WTC11 (cell line): ENCODE measurements around the gene CCR5. TPM values are rescaled to one million over a fixed set of nuclear protein-coding genes. Genes with fewer than 3 reads are reported as not detected.

Experiments used
- ATAC-seq: fragments of 200-7000 bp; cut with Tn5 transposase; 2 replicates; pipeline ENCODE4 v1.10.0; 2021; ENCODE audit warnings: mild to moderate bottlenecking, moderate library complexity
- CTCF ChIA-PET: fragments of 300-600 bp; sonication (Branson Sonifier 250); formaldehyde crosslinking; loops from one replicate; lab custom pipeline; 2021; ENCODE audit warnings: antibody characterized with exemption; lab: Charles Lee
- POLR2A ChIA-PET: fragments of 350-600 bp; sonication (Branson Sonifier 250); formaldehyde crosslinking; loops from one replicate; lab custom pipeline; 2021; ENCODE audit warnings: antibody characterized with exemption; lab: Charles Lee
- DNase-seq: peaks from one replicate; pipeline ENCODE4 v3.0.0; 2021; ENCODE audit warnings: low spot score
- H3K27ac Mint-ChIP-seq: 2 replicates; pipeline ENCODE4 v1.8.0; 2021; ENCODE audit warnings: mixed read lengths
- H3K27me3 Mint-ChIP-seq: 2 replicates; pipeline ENCODE4 v1.8.0; 2021; ENCODE audit warnings: low read depth, mild to moderate bottlenecking, moderate library complexity, mixed read lengths
- H3K36me3 Mint-ChIP-seq: 2 replicates; pipeline ENCODE4 v1.8.0; 2021; ENCODE audit warnings: mixed read lengths
- H3K4me1 Mint-ChIP-seq: 2 replicates; pipeline ENCODE4 v1.8.0; 2022; ENCODE audit warnings: mixed read lengths
- H3K4me3 Mint-ChIP-seq: 2 replicates; pipeline ENCODE4 v1.8.0; 2021; ENCODE audit warnings: mild to moderate bottlenecking, moderate library complexity, mixed read lengths
- H3K9me3 Mint-ChIP-seq: 2 replicates; pipeline ENCODE4 v1.8.0; 2021; ENCODE audit warnings: mixed read lengths
- CBFB ChIP-seq: sonication (generic); formaldehyde crosslinking; IDR thresholded peaks from 2 replicates; pipeline ENCODE4 v1.8.1; 2022; ENCODE audit warnings: mild to moderate bottlenecking, low read depth, missing genetic modification reagents
- GTF2I ChIP-seq: fragments of 250-450 bp; sonication (Bioruptor Pico); conservative IDR thresholded peaks from 2 replicates; pipeline ENCODE4 v1.4.0; 2021; ENCODE audit warnings: mild to moderate bottlenecking
- IRF2 ChIP-seq: sonication (generic); formaldehyde crosslinking; IDR thresholded peaks from 2 replicates; pipeline ENCODE4 v1.8.0; 2022; ENCODE audit warnings: low read depth, missing genetic modification reagents, borderline replicate concordance
- MXD4 ChIP-seq: fragments of 250-450 bp; sonication (Bioruptor Pico); IDR thresholded peaks from 2 replicates; pipeline ENCODE4 v1.8.0; 2021; ENCODE audit warnings: mild to moderate bottlenecking, moderate library complexity, borderline replicate concordance
- NR2C2 ChIP-seq: sonication (generic); formaldehyde crosslinking; IDR thresholded peaks from 2 replicates; pipeline ENCODE4 v1.8.0; 2022; ENCODE audit warnings: mild to moderate bottlenecking, missing genetic modification reagents
- SMAD3 ChIP-seq: sonication (generic); formaldehyde crosslinking; IDR thresholded peaks from 2 replicates; pipeline ENCODE4 v1.8.0; 2022; ENCODE audit warnings: missing genetic modification reagents, mild to moderate bottlenecking, borderline replicate concordance
- SMAD4 ChIP-seq: sonication (generic); formaldehyde crosslinking; IDR thresholded peaks from 2 replicates; pipeline ENCODE4 v1.8.0; 2022; ENCODE audit warnings: mild to moderate bottlenecking, missing genetic modification reagents
- TCF7 ChIP-seq: sonication (generic); formaldehyde crosslinking; IDR thresholded peaks from 2 replicates; pipeline ENCODE4 v1.8.0; 2022; ENCODE audit warnings: mild to moderate bottlenecking, low read depth, missing genetic modification reagents, moderate library complexity
- TEAD4 ChIP-seq: sonication (generic); formaldehyde crosslinking; IDR thresholded peaks from 2 replicates; pipeline ENCODE4 v1.8.0; 2022; ENCODE audit warnings: mild to moderate bottlenecking, missing genetic modification reagents
- ZNF219 ChIP-seq: sonication (generic); formaldehyde crosslinking; IDR thresholded peaks from 2 replicates; pipeline ENCODE4 v1.8.0; 2023; ENCODE audit warnings: missing genetic modification reagents, mild to moderate bottlenecking, borderline replicate concordance
- ZNF232 ChIP-seq: sonication (generic); formaldehyde crosslinking; IDR thresholded peaks from 2 replicates; pipeline ENCODE4 v1.8.0; 2022; ENCODE audit warnings: mild to moderate bottlenecking, missing genetic modification reagents
- ZNF423 ChIP-seq: fragments of 250-450 bp; sonication (Bioruptor Pico); IDR thresholded peaks from 2 replicates; pipeline ENCODE4 v2.1.2; 2022; ENCODE audit warnings: mild to moderate bottlenecking, moderate library complexity
- total RNA-seq: library from RNA; stranded (reverse); gene quantifications from 3 replicates; pipeline ENCODE4 v1.2.3, GENCODE V29; 2021
- TF ChIP-seq, protein P1 (sequence below): fragments of 250-450 bp; sonication (Bioruptor Pico); IDR thresholded peaks from 2 replicates; pipeline ENCODE4 v1.9.0; 2021; ENCODE audit warnings: mild to moderate bottlenecking
- TF ChIP-seq, protein P2 (sequence below): sonication (generic); formaldehyde crosslinking; IDR thresholded peaks from 2 replicates; pipeline ENCODE4 v1.8.1; 2022; ENCODE audit warnings: mild to moderate bottlenecking, moderate library complexity, missing genetic modification reagents
- TF ChIP-seq, protein P3 (sequence below): fragments of 250-450 bp; sonication (Bioruptor Pico); IDR thresholded peaks from 2 replicates; pipeline ENCODE4 v1.9.0; 2021; ENCODE audit warnings: moderate library complexity, mild to moderate bottlenecking, inconsistent platforms, borderline replicate concordance
- TF ChIP-seq, protein P4 (sequence below): sonication (generic); formaldehyde crosslinking; IDR thresholded peaks from 2 replicates; pipeline ENCODE4 v1.8.0; 2023; ENCODE audit warnings: missing genetic modification reagents, mild to moderate bottlenecking, borderline replicate concordance
- TF ChIP-seq, protein P5 (sequence below): sonication (generic); formaldehyde crosslinking; IDR thresholded peaks from 2 replicates; pipeline ENCODE4 v1.8.1; 2022; ENCODE audit warnings: mild to moderate bottlenecking, missing genetic modification reagents, moderate library complexity, borderline replicate concordance
- TF ChIP-seq, protein P6 (sequence below): sonication (generic); formaldehyde crosslinking; conservative IDR thresholded peaks from 2 replicates; pipeline ENCODE4 v1.8.1; 2023; ENCODE audit warnings: mild to moderate bottlenecking, low read depth, missing genetic modification reagents, moderate library complexity

The CCR5 gene
- total RNA-seq, 1 experiment from 2014 or later, result not detected

DNA sequence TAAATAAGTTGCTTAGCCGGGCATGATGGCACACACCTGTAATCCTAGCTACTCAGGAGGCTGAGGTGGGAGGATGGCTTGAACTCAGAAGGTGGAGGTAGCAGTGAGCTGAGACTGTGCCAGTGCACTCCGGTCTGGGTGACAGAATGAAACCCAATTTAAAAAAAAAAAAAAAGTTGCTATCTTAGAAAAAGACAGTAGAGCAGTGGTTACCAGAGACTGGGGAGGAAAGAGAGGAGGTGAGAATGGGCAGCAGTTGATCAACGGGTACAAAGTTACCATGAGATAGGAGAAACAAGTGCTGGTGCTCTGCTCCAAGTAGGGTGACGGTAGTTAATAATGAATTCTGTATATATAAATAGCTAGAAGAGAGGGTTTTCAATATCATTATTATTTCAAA lies 17.7 kb upstream of the CCR5 start (continued):
- TF ChIP-seq, protein P1, sequence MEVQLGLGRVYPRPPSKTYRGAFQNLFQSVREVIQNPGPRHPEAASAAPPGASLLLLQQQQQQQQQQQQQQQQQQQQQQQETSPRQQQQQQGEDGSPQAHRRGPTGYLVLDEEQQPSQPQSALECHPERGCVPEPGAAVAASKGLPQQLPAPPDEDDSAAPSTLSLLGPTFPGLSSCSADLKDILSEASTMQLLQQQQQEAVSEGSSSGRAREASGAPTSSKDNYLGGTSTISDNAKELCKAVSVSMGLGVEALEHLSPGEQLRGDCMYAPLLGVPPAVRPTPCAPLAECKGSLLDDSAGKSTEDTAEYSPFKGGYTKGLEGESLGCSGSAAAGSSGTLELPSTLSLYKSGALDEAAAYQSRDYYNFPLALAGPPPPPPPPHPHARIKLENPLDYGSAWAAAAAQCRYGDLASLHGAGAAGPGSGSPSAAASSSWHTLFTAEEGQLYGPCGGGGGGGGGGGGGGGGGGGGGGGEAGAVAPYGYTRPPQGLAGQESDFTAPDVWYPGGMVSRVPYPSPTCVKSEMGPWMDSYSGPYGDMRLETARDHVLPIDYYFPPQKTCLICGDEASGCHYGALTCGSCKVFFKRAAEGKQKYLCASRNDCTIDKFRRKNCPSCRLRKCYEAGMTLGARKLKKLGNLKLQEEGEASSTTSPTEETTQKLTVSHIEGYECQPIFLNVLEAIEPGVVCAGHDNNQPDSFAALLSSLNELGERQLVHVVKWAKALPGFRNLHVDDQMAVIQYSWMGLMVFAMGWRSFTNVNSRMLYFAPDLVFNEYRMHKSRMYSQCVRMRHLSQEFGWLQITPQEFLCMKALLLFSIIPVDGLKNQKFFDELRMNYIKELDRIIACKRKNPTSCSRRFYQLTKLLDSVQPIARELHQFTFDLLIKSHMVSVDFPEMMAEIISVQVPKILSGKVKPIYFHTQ (CRISPR knock-in tag), result no peak
- no peak for TF ChIP-seq ZNF219 (CRISPR knock-in tag)
- TF ChIP-seq CBFB, result no peak
- no peak for TF ChIP-seq SMAD4 (CRISPR knock-in tag)
- TF ChIP-seq, protein P2, sequence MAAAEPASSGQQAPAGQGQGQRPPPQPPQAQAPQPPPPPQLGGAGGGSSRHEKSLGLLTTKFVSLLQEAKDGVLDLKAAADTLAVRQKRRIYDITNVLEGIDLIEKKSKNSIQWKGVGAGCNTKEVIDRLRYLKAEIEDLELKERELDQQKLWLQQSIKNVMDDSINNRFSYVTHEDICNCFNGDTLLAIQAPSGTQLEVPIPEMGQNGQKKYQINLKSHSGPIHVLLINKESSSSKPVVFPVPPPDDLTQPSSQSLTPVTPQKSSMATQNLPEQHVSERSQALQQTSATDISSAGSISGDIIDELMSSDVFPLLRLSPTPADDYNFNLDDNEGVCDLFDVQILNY (CRISPR knock-in tag), result no peak
- TF ChIP-seq, protein P3, sequence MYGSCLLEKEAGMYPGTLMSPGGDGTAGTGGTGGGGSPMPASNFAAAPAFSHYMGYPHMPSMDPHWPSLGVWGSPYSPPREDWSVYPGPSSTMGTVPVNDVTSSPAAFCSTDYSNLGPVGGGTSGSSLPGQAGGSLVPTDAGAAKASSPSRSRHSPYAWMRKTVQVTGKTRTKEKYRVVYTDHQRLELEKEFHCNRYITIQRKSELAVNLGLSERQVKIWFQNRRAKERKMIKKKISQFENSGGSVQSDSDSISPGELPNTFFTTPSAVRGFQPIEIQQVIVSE (CRISPR knock-in tag), result no peak
- TF ChIP-seq, protein P4, sequence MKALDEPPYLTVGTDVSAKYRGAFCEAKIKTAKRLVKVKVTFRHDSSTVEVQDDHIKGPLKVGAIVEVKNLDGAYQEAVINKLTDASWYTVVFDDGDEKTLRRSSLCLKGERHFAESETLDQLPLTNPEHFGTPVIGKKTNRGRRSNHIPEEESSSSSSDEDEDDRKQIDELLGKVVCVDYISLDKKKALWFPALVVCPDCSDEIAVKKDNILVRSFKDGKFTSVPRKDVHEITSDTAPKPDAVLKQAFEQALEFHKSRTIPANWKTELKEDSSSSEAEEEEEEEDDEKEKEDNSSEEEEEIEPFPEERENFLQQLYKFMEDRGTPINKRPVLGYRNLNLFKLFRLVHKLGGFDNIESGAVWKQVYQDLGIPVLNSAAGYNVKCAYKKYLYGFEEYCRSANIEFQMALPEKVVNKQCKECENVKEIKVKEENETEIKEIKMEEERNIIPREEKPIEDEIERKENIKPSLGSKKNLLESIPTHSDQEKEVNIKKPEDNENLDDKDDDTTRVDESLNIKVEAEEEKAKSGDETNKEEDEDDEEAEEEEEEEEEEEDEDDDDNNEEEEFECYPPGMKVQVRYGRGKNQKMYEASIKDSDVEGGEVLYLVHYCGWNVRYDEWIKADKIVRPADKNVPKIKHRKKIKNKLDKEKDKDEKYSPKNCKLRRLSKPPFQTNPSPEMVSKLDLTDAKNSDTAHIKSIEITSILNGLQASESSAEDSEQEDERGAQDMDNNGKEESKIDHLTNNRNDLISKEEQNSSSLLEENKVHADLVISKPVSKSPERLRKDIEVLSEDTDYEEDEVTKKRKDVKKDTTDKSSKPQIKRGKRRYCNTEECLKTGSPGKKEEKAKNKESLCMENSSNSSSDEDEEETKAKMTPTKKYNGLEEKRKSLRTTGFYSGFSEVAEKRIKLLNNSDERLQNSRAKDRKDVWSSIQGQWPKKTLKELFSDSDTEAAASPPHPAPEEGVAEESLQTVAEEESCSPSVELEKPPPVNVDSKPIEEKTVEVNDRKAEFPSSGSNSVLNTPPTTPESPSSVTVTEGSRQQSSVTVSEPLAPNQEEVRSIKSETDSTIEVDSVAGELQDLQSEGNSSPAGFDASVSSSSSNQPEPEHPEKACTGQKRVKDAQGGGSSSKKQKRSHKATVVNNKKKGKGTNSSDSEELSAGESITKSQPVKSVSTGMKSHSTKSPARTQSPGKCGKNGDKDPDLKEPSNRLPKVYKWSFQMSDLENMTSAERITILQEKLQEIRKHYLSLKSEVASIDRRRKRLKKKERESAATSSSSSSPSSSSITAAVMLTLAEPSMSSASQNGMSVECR, result no peak
- TF ChIP-seq IRF2 (CRISPR knock-in tag), result no peak
- TF ChIP-seq, protein P5, sequence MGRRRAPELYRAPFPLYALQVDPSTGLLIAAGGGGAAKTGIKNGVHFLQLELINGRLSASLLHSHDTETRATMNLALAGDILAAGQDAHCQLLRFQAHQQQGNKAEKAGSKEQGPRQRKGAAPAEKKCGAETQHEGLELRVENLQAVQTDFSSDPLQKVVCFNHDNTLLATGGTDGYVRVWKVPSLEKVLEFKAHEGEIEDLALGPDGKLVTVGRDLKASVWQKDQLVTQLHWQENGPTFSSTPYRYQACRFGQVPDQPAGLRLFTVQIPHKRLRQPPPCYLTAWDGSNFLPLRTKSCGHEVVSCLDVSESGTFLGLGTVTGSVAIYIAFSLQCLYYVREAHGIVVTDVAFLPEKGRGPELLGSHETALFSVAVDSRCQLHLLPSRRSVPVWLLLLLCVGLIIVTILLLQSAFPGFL (CRISPR knock-in tag), result no peak

DNA sequence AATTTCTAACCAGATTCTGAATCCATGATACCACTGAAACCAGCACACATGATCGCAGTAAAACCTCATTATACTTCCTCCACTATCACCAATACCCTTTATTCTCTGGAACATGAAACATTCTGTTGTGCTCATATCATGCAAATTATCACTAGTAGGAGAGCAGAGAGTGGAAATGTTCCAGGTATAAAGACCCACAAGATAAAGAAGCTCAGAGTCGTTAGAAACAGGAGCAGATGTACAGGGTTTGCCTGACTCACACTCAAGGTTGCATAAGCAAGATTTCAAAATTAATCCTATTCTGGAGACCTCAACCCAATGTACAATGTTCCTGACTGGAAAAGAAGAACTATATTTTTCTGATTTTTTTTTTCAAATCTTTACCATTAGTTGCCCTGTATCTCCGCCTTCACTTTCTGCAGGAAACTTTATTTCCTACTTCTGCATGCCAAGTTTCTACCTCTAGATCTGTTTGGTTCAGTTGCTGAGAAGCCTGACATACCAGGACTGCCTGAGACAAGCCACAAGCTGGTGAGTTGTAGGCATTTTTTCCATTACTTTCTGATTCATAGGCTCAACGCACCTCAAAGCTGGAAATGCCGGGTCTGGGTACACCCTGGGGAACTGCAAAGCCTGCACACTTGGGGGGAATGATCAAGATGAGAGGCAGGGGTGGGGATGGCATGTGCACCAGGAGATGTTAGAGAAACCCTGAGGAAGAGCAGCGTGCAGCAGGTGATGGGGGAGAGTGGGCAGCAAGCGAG lies 16.9 kb upstream of the CCR5 start, which contains the start of gene CCR2:
CCR2 (plus strand) TSS at position 465 of the 764 bp plus-strand sequence. CDS start 3,417 bp downstream, outside the sequence.
- H3K27me3 Mint-ChIP-seq, result peaks cover 8% of the 10 kb centered on the region
- no peak within 1 kb of the TSS for H3K27ac Mint-ChIP-seq

More for the DNA sequence above, 16.9 kb upstream of the CCR5 start, which contains the start of gene CCR2:
- peaks cover 8% of the 10 kb centered on the region for H3K9me3 Mint-ChIP-seq
- no peaks in the 10 kb centered on the region for H3K36me3 Mint-ChIP-seq
- peaks cover 11% of the 10 kb centered on the region; the same call in 1 of the 2 replicates for H3K4me1 Mint-ChIP-seq
- DNase-seq (no peak), ATAC-seq (no peak)
- H3K4me3 Mint-ChIP-seq, result no peak within 1 kb of the TSS
- ChIA-PET CTCF (interaction anchor here (1.0 to 1.4 kb wide), 3 partner anchors 18 to 96 kb away, joined by 3 to 5 read pairs (median 4); no protein-coding TSS in a partner anchor), POLR2A (no interaction called here)
- TF ChIP-seq NR2C2 (CRISPR knock-in tag), result no peak
- no peak for TF ChIP-seq TEAD4 (CRISPR knock-in tag)
- TF ChIP-seq MXD4, result no peak
- TF ChIP-seq TCF7 (CRISPR knock-in tag), result no peak
- TF ChIP-seq, protein P6, sequence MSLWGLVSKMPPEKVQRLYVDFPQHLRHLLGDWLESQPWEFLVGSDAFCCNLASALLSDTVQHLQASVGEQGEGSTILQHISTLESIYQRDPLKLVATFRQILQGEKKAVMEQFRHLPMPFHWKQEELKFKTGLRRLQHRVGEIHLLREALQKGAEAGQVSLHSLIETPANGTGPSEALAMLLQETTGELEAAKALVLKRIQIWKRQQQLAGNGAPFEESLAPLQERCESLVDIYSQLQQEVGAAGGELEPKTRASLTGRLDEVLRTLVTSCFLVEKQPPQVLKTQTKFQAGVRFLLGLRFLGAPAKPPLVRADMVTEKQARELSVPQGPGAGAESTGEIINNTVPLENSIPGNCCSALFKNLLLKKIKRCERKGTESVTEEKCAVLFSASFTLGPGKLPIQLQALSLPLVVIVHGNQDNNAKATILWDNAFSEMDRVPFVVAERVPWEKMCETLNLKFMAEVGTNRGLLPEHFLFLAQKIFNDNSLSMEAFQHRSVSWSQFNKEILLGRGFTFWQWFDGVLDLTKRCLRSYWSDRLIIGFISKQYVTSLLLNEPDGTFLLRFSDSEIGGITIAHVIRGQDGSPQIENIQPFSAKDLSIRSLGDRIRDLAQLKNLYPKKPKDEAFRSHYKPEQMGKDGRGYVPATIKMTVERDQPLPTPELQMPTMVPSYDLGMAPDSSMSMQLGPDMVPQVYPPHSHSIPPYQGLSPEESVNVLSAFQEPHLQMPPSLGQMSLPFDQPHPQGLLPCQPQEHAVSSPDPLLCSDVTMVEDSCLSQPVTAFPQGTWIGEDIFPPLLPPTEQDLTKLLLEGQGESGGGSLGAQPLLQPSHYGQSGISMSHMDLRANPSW, result no peak
- no peak for TF ChIP-seq GTF2I (CRISPR knock-in tag)
- no peak for TF ChIP-seq ZNF232
- no peak for TF ChIP-seq ZNF423 (CRISPR knock-in tag)
- TF ChIP-seq SMAD3, result no peak
